OCI-LY3 (cell line): Measurements from ENCODE around the gene MATCAP1.

Experiments
- H2AFZ ChIP-seq: fragments of 200-600, 300-600 bp; shearing (Covaris generic); 2 replicates; pipeline ENCODE4 v1.6.0; 2014; ENCODE audit warnings: antibody characterized with exemption, low read depth, low read length
- H3K27ac ChIP-seq: fragments of 200-600, 300-600 bp; sonication (generic); 2 replicates; pipeline ENCODE4 v1.5.1; 2014; ENCODE audit warnings: mild to moderate bottlenecking, low read length, moderate library complexity, mixed read lengths
- H3K27me3 ChIP-seq: fragments of 200-600, 300-600 bp; sonication (generic); 2 replicates; pipeline ENCODE4 v1.6.1; 2014; ENCODE audit warnings: low read depth, low read length, mixed read lengths
- H3K36me3 ChIP-seq: fragments of 200-600, 300-600 bp; sonication (generic); replicated peaks from 2 replicates; pipeline ENCODE3; 2014; ENCODE audit warnings: low read depth, low read length, mixed read lengths
- H3K4me1 ChIP-seq: fragments of 300-600, 200-600 bp; sonication (generic); 2 replicates; pipeline ENCODE4 v1.6.1; 2014; ENCODE audit warnings: low read length, mixed read lengths
- H3K4me2 ChIP-seq: fragments of 200-600, 300-600 bp; sonication (generic); 2 replicates; pipeline ENCODE4 v1.6.1; 2014; ENCODE audit warnings: low read length, mixed read lengths
- H3K4me3 ChIP-seq: fragments of 300-600, 200-600 bp; sonication (generic); 2 replicates; pipeline ENCODE4 v1.5.1; 2014; ENCODE audit warnings: antibody characterized with exemption, mild to moderate bottlenecking, low read length, moderate library complexity
- H3K79me2 ChIP-seq: fragments of 300-600, 200-600 bp; shearing (Covaris generic); 2 replicates; pipeline ENCODE4 v1.6.1; 2014; ENCODE audit warnings: mild to moderate bottlenecking, low read length, mixed read lengths
- H3K9ac ChIP-seq: fragments of 300-600, 200-600 bp; shearing (Covaris generic); 2 replicates; pipeline ENCODE4 v1.6.0; 2014; ENCODE audit warnings: mild to moderate bottlenecking, low read length, moderate library complexity
- H3K9me3 ChIP-seq: fragments of 200-600, 300-600 bp; shearing (Covaris generic); 2 replicates; pipeline ENCODE4 v1.6.1; 2014; ENCODE audit warnings: low read length, mixed read lengths; ENCODE audit not compliant: insufficient read depth
- H4K20me1 ChIP-seq: fragments of 200-600, 300-600 bp; sonication (generic); 2 replicates; pipeline ENCODE4 v1.6.1; 2016; ENCODE audit warnings: low read length, mixed read lengths; ENCODE audit not compliant: insufficient read depth
- EZH2phosphoT487 ChIP-seq: fragments of 200-600 bp; shearing (Covaris generic); IDR thresholded peaks from 2 replicates; pipeline ENCODE4 v1.6.1; 2018; ENCODE audit warnings: antibody characterized with exemption, mixed run types, low read depth
- TF ChIP-seq, protein P1 (sequence below): fragments of 200-600, 300-600 bp; sonication (generic); IDR thresholded peaks from 2 replicates; pipeline ENCODE4 v1.5.1; 2014; ENCODE audit warnings: antibody characterized with exemption, low read length, low read depth

Gene MATCAP1

DNA sequence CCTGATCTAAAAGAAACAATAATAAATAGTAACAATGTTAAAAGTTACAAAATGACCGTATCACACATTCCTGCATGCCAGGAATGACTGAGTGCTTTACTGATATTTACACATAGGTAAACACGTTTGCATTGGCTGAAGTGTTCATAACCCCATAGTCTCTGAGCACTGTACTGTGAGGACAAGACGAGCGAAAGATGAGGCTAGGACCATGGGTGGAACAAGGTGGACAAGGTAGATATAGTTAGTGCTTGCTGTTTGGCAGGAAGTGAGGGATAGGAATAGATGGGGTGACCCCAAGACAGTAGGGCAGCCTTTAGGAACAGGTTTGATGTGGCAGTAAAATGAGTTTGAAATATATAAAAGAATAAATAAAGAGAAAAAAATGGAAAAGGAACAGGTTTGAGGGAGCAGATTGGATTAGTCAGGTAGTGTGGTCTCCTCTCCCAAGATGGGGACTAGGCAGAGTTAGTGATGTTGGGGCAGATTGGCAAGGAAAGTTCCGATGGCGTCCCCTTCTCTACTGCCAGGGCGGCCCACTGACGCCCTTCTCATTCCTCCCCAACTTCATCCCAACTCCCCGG lies 7.7 kb upstream of the MATCAP1 start:
- H3K9me3 ChIP-seq, result no peaks in the 10 kb centered on the region
- peak overlapping the region; percentile 96 for H3K4me3 ChIP-seq
- H3K27me3 ChIP-seq, result no peaks in the 10 kb centered on the region
- H3K36me3 ChIP-seq, result peaks cover 29% of the 10 kb centered on the region
- H3K4me1 ChIP-seq, result peaks cover 12% of the 10 kb centered on the region
- H3K4me2 ChIP-seq, result peak overlapping the region; percentile 56
- H3K9ac ChIP-seq, result peak overlapping the region; percentile 95
- no peaks in the 10 kb centered on the region for H4K20me1 ChIP-seq
- H3K27ac ChIP-seq, result no peak overlapping the region
- TF ChIP-seq, protein P1, sequence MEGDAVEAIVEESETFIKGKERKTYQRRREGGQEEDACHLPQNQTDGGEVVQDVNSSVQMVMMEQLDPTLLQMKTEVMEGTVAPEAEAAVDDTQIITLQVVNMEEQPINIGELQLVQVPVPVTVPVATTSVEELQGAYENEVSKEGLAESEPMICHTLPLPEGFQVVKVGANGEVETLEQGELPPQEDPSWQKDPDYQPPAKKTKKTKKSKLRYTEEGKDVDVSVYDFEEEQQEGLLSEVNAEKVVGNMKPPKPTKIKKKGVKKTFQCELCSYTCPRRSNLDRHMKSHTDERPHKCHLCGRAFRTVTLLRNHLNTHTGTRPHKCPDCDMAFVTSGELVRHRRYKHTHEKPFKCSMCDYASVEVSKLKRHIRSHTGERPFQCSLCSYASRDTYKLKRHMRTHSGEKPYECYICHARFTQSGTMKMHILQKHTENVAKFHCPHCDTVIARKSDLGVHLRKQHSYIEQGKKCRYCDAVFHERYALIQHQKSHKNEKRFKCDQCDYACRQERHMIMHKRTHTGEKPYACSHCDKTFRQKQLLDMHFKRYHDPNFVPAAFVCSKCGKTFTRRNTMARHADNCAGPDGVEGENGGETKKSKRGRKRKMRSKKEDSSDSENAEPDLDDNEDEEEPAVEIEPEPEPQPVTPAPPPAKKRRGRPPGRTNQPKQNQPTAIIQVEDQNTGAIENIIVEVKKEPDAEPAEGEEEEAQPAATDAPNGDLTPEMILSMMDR, result no peak
- no peak for TF ChIP-seq EZH2phosphoT487
- peaks cover 32% of the 10 kb centered on the region for H3K79me2 ChIP-seq
- H2AFZ ChIP-seq, result peak overlapping the region; percentile 65

DNA sequence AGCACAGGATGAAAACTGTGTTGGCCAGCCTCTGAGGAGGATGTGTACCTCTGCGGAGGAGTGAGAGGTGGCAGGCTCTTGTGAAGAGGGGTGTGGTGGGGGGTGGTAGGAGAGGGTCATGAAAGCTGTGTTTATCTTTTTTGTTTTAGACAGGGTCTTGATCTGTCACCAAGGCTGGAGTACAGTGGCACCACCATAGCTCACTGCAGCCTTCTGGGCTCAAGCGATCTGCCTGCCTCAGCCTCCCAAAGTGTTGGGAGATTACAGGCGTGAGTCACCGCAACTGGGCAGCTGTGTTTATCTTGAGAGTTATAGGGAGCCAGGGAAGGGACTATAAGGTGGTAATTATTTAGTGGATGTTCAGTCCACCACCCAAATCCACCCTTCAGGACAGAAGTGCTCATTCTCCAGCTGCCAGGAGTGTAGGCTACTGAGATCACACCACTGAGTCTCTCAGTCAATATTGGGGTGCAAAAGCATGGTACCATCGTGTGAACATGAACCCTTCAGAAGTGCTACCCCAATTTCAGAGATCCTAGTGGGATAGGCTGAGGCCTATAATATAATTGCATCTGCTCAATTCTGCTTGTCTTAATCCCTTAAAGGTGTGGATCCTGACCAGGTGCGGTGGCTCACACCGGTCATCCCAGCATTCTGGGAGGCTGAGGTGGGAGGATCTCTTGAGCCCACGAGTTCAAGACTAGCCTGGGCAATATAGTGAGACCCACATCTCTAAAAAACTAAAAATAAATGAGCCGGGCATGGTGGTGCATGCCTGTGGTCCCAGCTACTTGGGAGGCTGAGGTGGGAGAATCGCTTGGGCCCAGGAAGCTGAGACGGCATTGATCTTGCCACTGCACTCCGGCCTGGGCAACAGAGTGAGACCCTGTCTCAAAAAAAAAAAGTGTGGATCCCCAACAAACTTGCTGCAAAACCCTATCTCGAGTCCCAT lies 7.0 kb upstream of the MATCAP1 start:
- Histone ChIP-seq H3K4me1 (peaks cover 13% of the 10 kb centered on the region), H3K27ac (no peak overlapping the region), H3K4me2 (peak overlapping the region; percentile 56), H3K9ac (no peak overlapping the region), H3K79me2 (peaks cover 32% of the 10 kb centered on the region), H3K4me3 (no peak overlapping the region), H2AFZ (no peak overlapping the region), H4K20me1 (no peaks in the 10 kb centered on the region), H3K27me3 (no peaks in the 10 kb centered on the region), H3K36me3 (peaks cover 21% of the 10 kb centered on the region), H3K9me3 (no peaks in the 10 kb centered on the region)
- TF ChIP-seq, protein P1, result no peak
- no peak for TF ChIP-seq EZH2phosphoT487

DNA sequence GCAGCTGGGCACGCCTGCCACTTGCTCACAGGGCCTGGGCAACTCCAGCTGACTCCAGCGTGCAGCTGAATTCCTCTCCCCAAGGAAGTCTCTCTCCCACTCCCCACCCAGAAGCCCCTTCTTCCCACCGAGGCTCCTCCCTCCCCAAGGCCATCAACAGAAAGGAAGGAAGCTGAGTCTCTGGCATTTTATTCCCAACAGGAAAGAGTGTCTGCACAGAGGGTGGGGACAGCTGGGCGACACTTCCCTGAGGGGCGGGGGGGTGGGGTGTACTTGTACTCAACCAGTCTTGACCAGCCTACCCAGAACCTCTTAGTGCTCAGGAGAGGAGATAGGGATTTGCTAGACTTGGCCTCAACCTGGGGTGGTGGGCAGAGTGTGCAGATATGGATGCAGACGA lies 6.3 kb upstream of the MATCAP1 start, which contains the start of gene EXOC3L1:
Gene EXOC3L1, minus strand, starts transcription at position 96 of the 400 bp plus-strand sequence. CDS start 460 bp downstream, outside the sequence.
- Histone ChIP-seq H3K9ac (no peak within 1 kb of the TSS), H3K4me3 (no peak within 1 kb of the TSS), H4K20me1 (no peaks in the 10 kb centered on the region), H3K27me3 (no peaks in the 10 kb centered on the region), H2AFZ (no peak within 1 kb of the TSS; the same call in 1 of the 2 replicates), H3K9me3 (no peaks in the 10 kb centered on the region), H3K27ac (no peak within 1 kb of the TSS), H3K4me2 (no peak within 1 kb of the TSS), H3K4me1 (peaks cover 19% of the 10 kb centered on the region), H3K79me2 (peaks cover 32% of the 10 kb centered on the region), H3K36me3 (peaks cover 18% of the 10 kb centered on the region)
- no peak for TF ChIP-seq EZH2phosphoT487
- TF ChIP-seq, protein P1, result no peak

DNA sequence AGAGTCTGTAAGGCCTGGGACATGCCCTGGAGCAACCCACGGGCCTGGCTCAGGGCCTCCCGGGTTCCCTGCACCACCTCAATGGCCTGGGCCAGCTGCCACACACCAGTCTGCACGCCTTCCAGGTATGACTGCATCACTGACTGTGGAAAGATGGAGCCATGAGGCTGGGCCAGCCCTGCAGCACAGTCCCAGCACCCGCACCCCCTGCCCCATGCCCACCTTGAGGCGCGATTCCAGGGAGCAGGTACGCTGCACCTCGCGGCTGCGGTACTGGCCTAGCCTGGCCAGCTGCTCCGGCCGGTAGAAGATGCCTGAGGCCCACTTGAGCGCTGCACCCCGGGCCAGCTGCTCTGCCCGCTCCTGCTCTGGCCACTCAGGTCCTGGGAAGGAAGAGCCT lies 5.0 kb upstream of the MATCAP1 start:
- H3K9ac ChIP-seq, result no peak overlapping the region
- peaks cover 21% of the 10 kb centered on the region for H3K79me2 ChIP-seq
- no peaks in the 10 kb centered on the region for H3K9me3 ChIP-seq
- H3K4me1 ChIP-seq, result peaks cover 24% of the 10 kb centered on the region
- H4K20me1 ChIP-seq, result no peaks in the 10 kb centered on the region
- no peak overlapping the region for H3K27ac ChIP-seq
- no peak for TF ChIP-seq EZH2phosphoT487
- TF ChIP-seq, protein P1, result no peak
- no peak overlapping the region for H3K4me2 ChIP-seq
- no peak overlapping the region for H2AFZ ChIP-seq
- no peaks in the 10 kb centered on the region for H3K27me3 ChIP-seq
- H3K36me3 ChIP-seq, result peaks cover 7% of the 10 kb centered on the region
- H3K4me3 ChIP-seq, result no peak overlapping the region
